ENCODE results near the gene CNGA1.

The CNGA1 gene

DNA sequence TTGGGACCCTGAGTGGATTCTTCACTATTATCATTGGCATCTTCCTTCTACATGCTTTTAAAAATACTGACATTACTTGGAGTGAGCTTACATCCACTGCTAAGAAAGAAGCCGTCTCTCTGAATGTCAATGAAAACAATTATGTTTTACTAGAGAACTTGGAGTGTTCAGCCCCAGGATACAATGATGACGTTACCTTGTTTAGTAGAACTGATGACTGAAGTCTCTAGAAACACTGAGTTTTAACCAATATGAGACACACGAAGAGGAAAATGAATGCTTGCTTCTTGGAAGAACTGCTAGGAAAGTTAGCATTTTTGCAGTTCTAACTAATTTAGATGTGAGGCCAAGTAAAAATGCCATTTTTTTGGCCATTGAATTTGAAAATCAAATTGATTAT is 19.5 kb upstream of the CNGA1 start:
- WGBS (ENCODE audit: extremely low coverage, insufficient coverage, insufficient read length) = no CpG with 5 or more reads among the region's 3 CpGs
- no peak overlapping the region for H2AFZ ChIP-seq (ENCODE audit: insufficient read depth, low read length, poor library complexity)
- H3K27ac ChIP-seq (ENCODE audit: low read depth, low read length) = no peak overlapping the region

GRCh38 chr4:48033825-48034413 is 17.4 kb upstream of the CNGA1 start:
- H3K23ac ChIP-seq (ENCODE audit: low read length) = no peak overlapping the region
- no peak overlapping the region for H2BK120ac ChIP-seq (ENCODE audit: insufficient read depth, low read length, poor library complexity)
- H3K4me1 ChIP-seq (ENCODE audit: control insufficient read depth in 1 of 2, insufficient read depth in 2 of 2, low read length in 2 of 2) = no peaks in the 10 kb centered on the region
- H3K4me3 ChIP-seq (ENCODE audit: low read depth, low read length) = no peak overlapping the region
- DNase-seq = peak; percentile 40 to 86
- H3K9me3 ChIP-seq (ENCODE audit: insufficient read depth, low read depth, low read length) = no peaks in the 10 kb centered on the region
- H2BK12ac ChIP-seq (ENCODE audit: low read length) = no peak overlapping the region
- H3K14ac ChIP-seq (ENCODE audit: low read length) = no peak overlapping the region
- no peak overlapping the region for H3K4ac ChIP-seq (ENCODE audit: low read depth, low read length)
- H3K27me3 ChIP-seq (ENCODE audit: insufficient read depth, low read length) = no peaks in the 10 kb centered on the region
- no peak overlapping the region for H4K91ac ChIP-seq (ENCODE audit: low read depth, low read length)
- H4K8ac ChIP-seq (ENCODE audit: low read depth, low read length) = no peak overlapping the region
- H3K18ac ChIP-seq (ENCODE audit: low read length) = no peak overlapping the region
- no peak overlapping the region for H3K27ac ChIP-seq (ENCODE audit: low read depth, low read length)
- H3K79me2 ChIP-seq (ENCODE audit: control insufficient read depth, insufficient read depth, low read length, poor library complexity) = no peaks in the 10 kb centered on the region
- no peak overlapping the region for H3K9ac ChIP-seq (ENCODE audit: low read length)
- H3K4me2 ChIP-seq (ENCODE audit: low read length) = no peak overlapping the region
- H2AK5ac ChIP-seq (ENCODE audit: low read length) = no peak overlapping the region
- no peak overlapping the region for H2AFZ ChIP-seq (ENCODE audit: insufficient read depth, low read length, poor library complexity)
- no peaks in the 10 kb centered on the region for H3K36me3 ChIP-seq (ENCODE audit: control insufficient read depth in 1 of 2, insufficient read depth in 2 of 2, low read length in 2 of 2)
- H2BK5ac ChIP-seq (ENCODE audit: low read depth, low read length, poor library complexity) = no peak overlapping the region
- no peak overlapping the region for H4K12ac ChIP-seq (ENCODE audit: low read depth, low read length)
- H3K79me1 ChIP-seq (ENCODE audit: low read length) = no peaks in the 10 kb centered on the region
- WGBS (ENCODE audit: extremely low coverage, insufficient coverage, insufficient read length) = no CpG with 5 or more reads among the region's 1 CpG

More for the DNA sequence above, 19.5 kb upstream of the CNGA1 start:
- Histone ChIP-seq H3K9ac (ENCODE audit: low read length) (no peak overlapping the region), H3K4me2 (ENCODE audit: low read length) (no peak overlapping the region), H3K4ac (ENCODE audit: low read depth, low read length) (no peak overlapping the region), H3K4me1 (ENCODE audit: control insufficient read depth in 1 of 2, insufficient read depth in 2 of 2, low read length in 2 of 2) (no peaks in the 10 kb centered on the region), H4K12ac (ENCODE audit: low read depth, low read length) (no peak overlapping the region), H3K79me2 (ENCODE audit: control insufficient read depth, insufficient read depth, low read length, poor library complexity) (no peaks in the 10 kb centered on the region), H3K14ac (ENCODE audit: low read length) (no peak overlapping the region), H2BK12ac (ENCODE audit: low read length) (no peak overlapping the region), H2AK5ac (ENCODE audit: low read length) (no peak overlapping the region), H4K8ac (ENCODE audit: low read depth, low read length) (no peak overlapping the region), H2BK5ac (ENCODE audit: low read depth, low read length, poor library complexity) (no peak overlapping the region), H2BK120ac (ENCODE audit: insufficient read depth, low read length, poor library complexity) (no peak overlapping the region), H3K4me3 (ENCODE audit: low read depth, low read length) (no peak overlapping the region), H3K27me3 (ENCODE audit: insufficient read depth, low read length) (no peaks in the 10 kb centered on the region), H4K91ac (ENCODE audit: low read depth, low read length) (no peak overlapping the region), H3K9me3 (ENCODE audit: insufficient read depth, low read depth, low read length) (no peaks in the 10 kb centered on the region), H3K36me3 (ENCODE audit: control insufficient read depth in 1 of 2, insufficient read depth in 2 of 2, low read length in 2 of 2) (no peaks in the 10 kb centered on the region), H3K79me1 (ENCODE audit: low read length) (no peaks in the 10 kb centered on the region), H3K23ac (ENCODE audit: low read length) (no peak overlapping the region), H3K18ac (ENCODE audit: low read length) (no peak overlapping the region)
- DNase-seq = no peak

- Histone ChIP-seq H3K79me2 (ENCODE audit: control insufficient read depth, insufficient read depth, low read length, poor library complexity) (no peaks in the 10 kb centered on the region), H3K4ac (ENCODE audit: low read depth, low read length) (no peak overlapping the region), H3K23ac (ENCODE audit: low read length) (no peak overlapping the region), H3K79me1 (ENCODE audit: low read length) (no peaks in the 10 kb centered on the region), H4K12ac (ENCODE audit: low read depth, low read length) (no peak overlapping the region), H4K8ac (ENCODE audit: low read depth, low read length) (no peak overlapping the region), H2AFZ (ENCODE audit: insufficient read depth, low read length, poor library complexity) (no peak overlapping the region), H4K91ac (ENCODE audit: low read depth, low read length) (no peak overlapping the region), H3K4me2 (ENCODE audit: low read length) (no peak overlapping the region), H3K27ac (ENCODE audit: low read depth, low read length) (no peak overlapping the region), H3K9ac (ENCODE audit: low read length) (no peak overlapping the region), H3K18ac (ENCODE audit: low read length) (no peak overlapping the region), H2BK12ac (ENCODE audit: low read length) (no peak overlapping the region), H3K9me3 (ENCODE audit: insufficient read depth, low read depth, low read length) (no peaks in the 10 kb centered on the region), H3K4me3 (ENCODE audit: low read depth, low read length) (no peak overlapping the region), H2BK5ac (ENCODE audit: low read depth, low read length, poor library complexity) (no peak overlapping the region), H2AK5ac (ENCODE audit: low read length) (no peak overlapping the region), H2BK120ac (ENCODE audit: insufficient read depth, low read length, poor library complexity) (no peak overlapping the region), H3K14ac (ENCODE audit: low read length) (no peak overlapping the region), H3K4me1 (ENCODE audit: control insufficient read depth in 1 of 2, insufficient read depth in 2 of 2, low read length in 2 of 2) (no peaks in the 10 kb centered on the region), H3K36me3 (ENCODE audit: control insufficient read depth in 1 of 2, insufficient read depth in 2 of 2, low read length in 2 of 2) (no peaks in the 10 kb centered on the region), H3K27me3 (ENCODE audit: insufficient read depth, low read length) (no peaks in the 10 kb centered on the region)
- DNase-seq = no peak
These were observed 16.9 kb upstream of the CNGA1 start for GRCh38 chr4:48033412-48033811.

DNA sequence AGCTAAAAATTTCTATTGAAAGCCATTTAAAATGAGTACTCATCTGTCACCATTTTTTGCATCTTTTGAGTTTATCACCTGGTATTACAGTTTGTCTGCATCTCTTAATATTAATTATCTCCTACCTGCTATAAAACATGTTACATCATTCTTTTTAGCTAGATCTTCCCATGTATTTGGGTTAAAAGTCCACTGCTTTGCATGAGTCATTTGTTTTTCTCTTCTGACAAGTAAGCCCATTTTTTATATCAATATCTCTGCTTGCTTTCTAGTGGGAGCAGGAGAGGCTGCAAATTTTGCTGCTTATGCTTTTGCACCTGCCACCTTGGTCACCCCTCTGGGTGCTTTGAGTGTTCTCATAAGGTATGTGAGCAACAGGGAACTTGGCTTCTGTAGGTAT is 16.2 kb upstream of the CNGA1 start:
- H3K9ac ChIP-seq (ENCODE audit: low read length) = no peak overlapping the region
- H4K91ac ChIP-seq (ENCODE audit: low read depth, low read length) = no peak overlapping the region
- H2BK120ac ChIP-seq (ENCODE audit: insufficient read depth, low read length, poor library complexity) = no peak overlapping the region
- no peaks in the 10 kb centered on the region for H3K9me3 ChIP-seq (ENCODE audit: insufficient read depth, low read depth, low read length)
- no peak overlapping the region for H3K4me3 ChIP-seq (ENCODE audit: low read depth, low read length)
- H3K4me2 ChIP-seq (ENCODE audit: low read length) = no peak overlapping the region
- H3K27me3 ChIP-seq (ENCODE audit: insufficient read depth, low read length) = no peaks in the 10 kb centered on the region
- no peak overlapping the region for H4K12ac ChIP-seq (ENCODE audit: low read depth, low read length)
- no peak overlapping the region for H3K14ac ChIP-seq (ENCODE audit: low read length)
- DNase-seq = no peak
- no peak overlapping the region for H3K23ac ChIP-seq (ENCODE audit: low read length)
- H4K8ac ChIP-seq (ENCODE audit: low read depth, low read length) = no peak overlapping the region
- H3K27ac ChIP-seq (ENCODE audit: low read depth, low read length) = no peak overlapping the region
- H3K4me1 ChIP-seq (ENCODE audit: control insufficient read depth in 1 of 2, insufficient read depth in 2 of 2, low read length in 2 of 2) = no peaks in the 10 kb centered on the region
- H2AK5ac ChIP-seq (ENCODE audit: low read length) = no peak overlapping the region
- H3K18ac ChIP-seq (ENCODE audit: low read length) = no peak overlapping the region
- no peaks in the 10 kb centered on the region for H3K79me2 ChIP-seq (ENCODE audit: control insufficient read depth, insufficient read depth, low read length, poor library complexity)
- H2BK5ac ChIP-seq (ENCODE audit: low read depth, low read length, poor library complexity) = no peak overlapping the region
- no peak overlapping the region for H3K4ac ChIP-seq (ENCODE audit: low read depth, low read length)
- H3K79me1 ChIP-seq (ENCODE audit: low read length) = no peaks in the 10 kb centered on the region
- no peak overlapping the region for H2AFZ ChIP-seq (ENCODE audit: insufficient read depth, low read length, poor library complexity)
- no peaks in the 10 kb centered on the region for H3K36me3 ChIP-seq (ENCODE audit: control insufficient read depth in 1 of 2, insufficient read depth in 2 of 2, low read length in 2 of 2)
- no peak overlapping the region for H2BK12ac ChIP-seq (ENCODE audit: low read length)

Data from trophoblast cell (in vitro differentiated cells and primary cell).